ENCODE measurements around the gene TAGLN.
A peak's percentile ranks its signal among the peaks of the same experiment; 100 is the strongest.

Gene TAGLN

GRCh38 chr11:117231842-117232091 is 32.6 kb downstream of the TAGLN start, which contains the start of gene PCSK7:
TSS of gene PCSK7 (minus strand) at chr11:117232073. CDS start at chr11:117229844, 2,229 bp downstream.
- H3K36me3 ChIP-seq (ENCODE audit: control insufficient read depth, insufficient read depth, low read length), result peaks cover 7% of the 10 kb centered on the region
- H3K4me1 ChIP-seq (ENCODE audit: control insufficient read depth, insufficient read depth, low read length), result no peaks in the 10 kb centered on the region
- peak within 1 kb of the TSS; percentile 86 for H3K4me3 ChIP-seq (ENCODE audit: low read length)
- no peaks in the 10 kb centered on the region for H3K27me3 ChIP-seq (ENCODE audit: control insufficient read depth, insufficient read depth, low read length)
- no peak for DNase-seq (ENCODE audit: low read depth, low spot score)
- no peak within 1 kb of the TSS for H3K27ac ChIP-seq (ENCODE audit: low read length)
- no peaks in the 10 kb centered on the region for H3K9me3 ChIP-seq (ENCODE audit: control insufficient read depth, insufficient read depth, low read length)
- WGBS (ENCODE audit: insufficient coverage, insufficient read length), result no CpG with 5 or more reads among the region's 13 CpGs

DNA sequence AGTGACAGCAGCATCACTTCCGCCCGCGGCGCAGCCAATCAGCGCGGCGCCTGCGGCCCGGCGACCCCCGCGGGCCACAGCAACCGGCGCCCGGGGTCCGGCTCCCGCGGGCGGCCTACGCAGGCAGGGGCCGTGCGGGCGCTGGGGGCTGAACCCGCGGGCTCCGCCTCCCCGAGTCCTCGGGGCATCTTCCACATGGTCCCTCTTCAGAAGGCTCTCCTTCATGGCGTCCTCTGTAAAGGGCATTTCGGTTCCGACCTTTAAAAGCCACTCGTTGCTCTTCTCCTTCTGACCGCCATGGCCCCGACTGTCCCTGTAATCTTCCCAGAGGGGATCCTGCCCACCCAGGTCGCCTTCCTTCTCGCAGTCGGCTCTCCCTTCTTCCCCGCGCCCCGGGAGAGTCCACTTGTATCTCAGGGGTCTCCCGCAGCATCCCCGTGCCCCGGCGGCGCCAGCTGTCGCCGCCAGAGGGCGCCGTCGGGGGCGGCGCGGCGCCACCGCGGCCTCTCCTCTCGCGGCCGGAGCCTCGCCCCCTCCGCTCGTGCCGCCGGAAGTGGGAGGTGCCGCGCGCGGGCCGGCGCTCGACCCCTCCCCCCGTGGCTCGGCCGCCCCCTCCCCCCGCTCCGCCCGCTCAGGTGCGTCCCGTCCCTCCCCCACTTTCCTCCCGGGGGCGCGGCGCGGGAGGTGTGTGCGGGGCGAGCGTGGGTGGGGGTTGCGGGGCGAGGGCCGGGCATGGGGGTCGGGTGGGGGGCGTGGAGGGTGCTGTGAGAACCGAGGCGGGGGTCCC is 33.1 kb downstream of the TAGLN start, which contains the start of gene RNF214:
RNF214 (plus strand) TSS at position 580 of the 787 bp plus-strand sequence. CDS start 1,602 bp downstream, outside the sequence.
- no peak within 1 kb of the TSS for H3K27ac ChIP-seq (ENCODE audit: low read length)
- H3K4me3 ChIP-seq (ENCODE audit: low read length), result peak within 1 kb of the TSS; percentile 86

GRCh38 chr11:117232911-117233409 is 33.8 kb downstream of the TAGLN start:
- H3K4me1 ChIP-seq (ENCODE audit: control insufficient read depth, insufficient read depth, low read length), result no peaks in the 10 kb centered on the region
- no peak for DNase-seq (ENCODE audit: low read depth, low spot score)
- H3K27ac ChIP-seq (ENCODE audit: low read length), result no peak overlapping the region
- H3K9me3 ChIP-seq (ENCODE audit: control insufficient read depth, insufficient read depth, low read length), result no peaks in the 10 kb centered on the region
- peaks cover 3% of the 10 kb centered on the region for H3K36me3 ChIP-seq (ENCODE audit: control insufficient read depth, insufficient read depth, low read length)
- H3K4me3 ChIP-seq (ENCODE audit: low read length), result peak overlapping the region; percentile 86
- no peaks in the 10 kb centered on the region for H3K27me3 ChIP-seq (ENCODE audit: control insufficient read depth, insufficient read depth, low read length)
- WGBS (ENCODE audit: insufficient coverage, insufficient read length), result no CpG with 5 or more reads among the region's 27 CpGs

More for the DNA sequence above, 33.1 kb downstream of the TAGLN start, which contains the start of gene RNF214:
- H3K27me3 ChIP-seq (ENCODE audit: control insufficient read depth, insufficient read depth, low read length), result no peaks in the 10 kb centered on the region
- WGBS (ENCODE audit: insufficient coverage, insufficient read length), result no CpG with 5 or more reads among the region's 94 CpGs
- DNase-seq (ENCODE audit: low read depth, low spot score), result peak; percentile 43
- H3K4me1 ChIP-seq (ENCODE audit: control insufficient read depth, insufficient read depth, low read length), result no peaks in the 10 kb centered on the region
- no peaks in the 10 kb centered on the region for H3K9me3 ChIP-seq (ENCODE audit: control insufficient read depth, insufficient read depth, low read length)
- H3K36me3 ChIP-seq (ENCODE audit: control insufficient read depth, insufficient read depth, low read length), result peaks cover 3% of the 10 kb centered on the region

DNA sequence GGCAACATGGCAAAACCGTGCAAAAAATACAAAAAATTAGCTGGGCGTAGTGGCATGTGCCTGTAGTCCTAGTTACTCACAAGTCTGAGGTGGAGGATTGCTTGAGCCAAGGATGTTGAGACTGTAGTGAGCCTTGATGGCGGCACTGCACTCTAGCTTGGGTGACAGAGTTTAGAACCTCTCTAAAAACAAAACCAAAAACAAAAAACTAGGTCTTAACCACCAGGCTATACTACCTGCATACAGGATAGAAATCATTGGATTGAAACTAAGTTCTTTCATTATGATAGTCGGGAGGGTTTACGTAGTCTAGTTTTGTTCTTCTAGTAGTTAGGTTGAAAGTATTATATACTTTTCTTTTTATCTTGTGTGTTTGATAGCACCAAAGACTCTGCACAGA is 39.1 kb downstream of the TAGLN start:
- Histone ChIP-seq H3K36me3 (ENCODE audit: control insufficient read depth, insufficient read depth, low read length) (peaks cover 6% of the 10 kb centered on the region; the same call in 1 of the 2 replicates), H3K9me3 (ENCODE audit: control insufficient read depth, insufficient read depth, low read length) (no peaks in the 10 kb centered on the region), H3K27ac (ENCODE audit: low read length) (no peak overlapping the region), H3K27me3 (ENCODE audit: control insufficient read depth, insufficient read depth, low read length) (no peaks in the 10 kb centered on the region), H3K4me3 (ENCODE audit: low read length) (no peak overlapping the region), H3K4me1 (ENCODE audit: control insufficient read depth, insufficient read depth, low read length) (no peaks in the 10 kb centered on the region)
- WGBS (ENCODE audit: insufficient coverage, insufficient read length), result 100% methylated on average over 2 of the region's 5 CpGs
- DNase-seq (ENCODE audit: low read depth, low spot score), result no peak

DNA sequence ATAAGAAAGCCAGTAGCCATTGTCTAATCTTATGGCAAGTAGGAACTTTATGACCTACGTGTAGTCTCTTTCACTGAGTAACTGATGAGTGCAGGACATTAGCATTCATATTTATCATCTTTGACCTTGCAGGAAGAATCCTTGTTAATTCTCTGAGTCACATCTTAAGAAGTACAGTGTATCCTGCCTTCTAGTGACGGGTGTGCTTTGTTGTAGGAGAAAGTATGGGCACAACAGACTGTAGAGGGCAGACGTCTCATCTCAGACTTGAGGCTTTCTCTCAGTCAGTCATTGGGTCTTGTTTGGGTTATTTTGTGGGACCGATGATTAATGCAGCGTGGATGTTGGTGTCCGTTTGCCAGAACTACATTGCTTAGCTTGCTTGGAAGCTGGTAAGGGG is 40.1 kb downstream of the TAGLN start:
- no peaks in the 10 kb centered on the region for H3K9me3 ChIP-seq (ENCODE audit: control insufficient read depth, insufficient read depth, low read length)
- no peaks in the 10 kb centered on the region for H3K27me3 ChIP-seq (ENCODE audit: control insufficient read depth, insufficient read depth, low read length)
- DNase-seq (ENCODE audit: low read depth, low spot score), result no peak
- H3K27ac ChIP-seq (ENCODE audit: low read length), result no peak overlapping the region
- H3K4me1 ChIP-seq (ENCODE audit: control insufficient read depth, insufficient read depth, low read length), result no peaks in the 10 kb centered on the region
- H3K36me3 ChIP-seq (ENCODE audit: control insufficient read depth, insufficient read depth, low read length), result peaks cover 9% of the 10 kb centered on the region; the same call in 1 of the 2 replicates
- no CpG with 5 or more reads among the region's 6 CpGs for WGBS (ENCODE audit: insufficient coverage, insufficient read length)
- H3K4me3 ChIP-seq (ENCODE audit: low read length), result no peak overlapping the region

GRCh38 chr11:117248341-117248740 is 49.2 kb downstream of the TAGLN start:
- DNase-seq (ENCODE audit: low read depth, low spot score), result no peak
- Histone ChIP-seq H3K9me3 (ENCODE audit: control insufficient read depth, insufficient read depth, low read length) (no peaks in the 10 kb centered on the region), H3K27ac (ENCODE audit: low read length) (no peak overlapping the region), H3K27me3 (ENCODE audit: control insufficient read depth, insufficient read depth, low read length) (no peaks in the 10 kb centered on the region), H3K4me3 (ENCODE audit: low read length) (no peak overlapping the region), H3K4me1 (ENCODE audit: control insufficient read depth, insufficient read depth, low read length) (no peaks in the 10 kb centered on the region), H3K36me3 (ENCODE audit: control insufficient read depth, insufficient read depth, low read length) (peaks cover 9% of the 10 kb centered on the region; the same call in 1 of the 2 replicates)
- WGBS (ENCODE audit: insufficient coverage, insufficient read length), result no CpG with 5 or more reads among the region's 4 CpGs

- Histone ChIP-seq H3K36me3 (ENCODE audit: control insufficient read depth, insufficient read depth, low read length) (peaks cover 5% of the 10 kb centered on the region; the same call in 1 of the 2 replicates), H3K4me3 (ENCODE audit: low read length) (no peak overlapping the region), H3K27ac (ENCODE audit: low read length) (no peak overlapping the region), H3K4me1 (ENCODE audit: control insufficient read depth, insufficient read depth, low read length) (no peaks in the 10 kb centered on the region), H3K27me3 (ENCODE audit: control insufficient read depth, insufficient read depth, low read length) (no peaks in the 10 kb centered on the region), H3K9me3 (ENCODE audit: control insufficient read depth, insufficient read depth, low read length) (no peaks in the 10 kb centered on the region)
- WGBS (ENCODE audit: insufficient coverage, insufficient read length), result no CpG with 5 or more reads among the region's 4 CpGs
- no peak for DNase-seq (ENCODE audit: low read depth, low spot score)
These were observed 50.4 kb downstream of the TAGLN start for GRCh38 chr11:117249571-117249970.

DNA sequence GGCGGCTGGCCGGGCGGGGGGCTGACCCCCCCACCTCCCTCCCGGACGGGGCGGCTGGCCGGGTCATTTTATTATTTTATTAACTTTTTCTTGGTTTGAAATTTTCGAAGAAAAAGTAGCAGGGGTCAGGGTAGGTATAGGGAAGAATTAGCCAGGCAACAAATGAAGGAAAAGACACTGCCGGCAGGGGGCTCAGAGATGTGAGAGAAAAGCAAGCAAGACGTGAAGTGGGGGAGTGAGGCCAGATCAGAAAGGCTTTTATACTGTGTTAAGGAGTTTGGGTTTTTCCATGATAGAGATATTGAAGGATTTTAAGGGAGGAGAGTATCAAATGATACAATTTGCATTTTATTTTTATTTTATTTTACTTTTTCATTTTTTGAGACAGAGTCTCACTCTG is 52.3 kb downstream of the TAGLN start:
- H3K9me3 ChIP-seq (ENCODE audit: control insufficient read depth, insufficient read depth, low read length), result no peaks in the 10 kb centered on the region
- no peak for DNase-seq (ENCODE audit: low read depth, low spot score)
- 0 out of 2 replicates have a peak, but pooled peaks cover 2% of the 10 kb centered on the region for H3K36me3 ChIP-seq (ENCODE audit: control insufficient read depth, insufficient read depth, low read length)
- H3K27me3 ChIP-seq (ENCODE audit: control insufficient read depth, insufficient read depth, low read length), result no peaks in the 10 kb centered on the region
- no peak overlapping the region for H3K27ac ChIP-seq (ENCODE audit: low read length)
- no CpG with 5 or more reads among the region's 10 CpGs for WGBS (ENCODE audit: insufficient coverage, insufficient read length)
- no peak overlapping the region for H3K4me3 ChIP-seq (ENCODE audit: low read length)
- H3K4me1 ChIP-seq (ENCODE audit: control insufficient read depth, insufficient read depth, low read length), result no peaks in the 10 kb centered on the region

DNA sequence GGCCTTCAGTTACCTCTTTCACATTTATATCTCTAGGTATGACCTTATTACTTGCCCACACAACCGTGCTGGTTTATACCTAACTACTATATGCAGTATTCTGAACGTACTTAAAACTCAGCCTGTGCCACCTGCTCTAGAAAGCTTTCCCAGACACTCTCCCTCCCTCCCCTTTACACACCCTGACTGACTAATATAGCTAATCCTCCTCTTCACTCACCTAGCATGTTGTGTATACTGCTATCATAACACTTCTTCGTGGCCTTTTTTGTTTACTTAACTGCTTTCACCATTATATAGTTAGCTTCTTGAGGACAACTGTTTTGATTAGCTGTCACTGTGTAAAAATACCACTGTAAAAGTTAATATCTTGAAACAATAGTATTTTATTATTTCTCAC is 56.8 kb downstream of the TAGLN start:
- Histone ChIP-seq H3K27me3 (ENCODE audit: control insufficient read depth, insufficient read depth, low read length) (no peaks in the 10 kb centered on the region), H3K36me3 (ENCODE audit: control insufficient read depth, insufficient read depth, low read length) (0 out of 2 replicates have a peak, but pooled peaks cover 2% of the 10 kb centered on the region), H3K27ac (ENCODE audit: low read length) (no peak overlapping the region), H3K9me3 (ENCODE audit: control insufficient read depth, insufficient read depth, low read length) (no peaks in the 10 kb centered on the region), H3K4me3 (ENCODE audit: low read length) (no peak overlapping the region), H3K4me1 (ENCODE audit: control insufficient read depth, insufficient read depth, low read length) (no peaks in the 10 kb centered on the region)
- DNase-seq (ENCODE audit: low read depth, low spot score), result no peak
- WGBS (ENCODE audit: insufficient coverage, insufficient read length), result no CpG with 5 or more reads among the region's 3 CpGs

- Histone ChIP-seq H3K27ac (ENCODE audit: low read length) (no peak overlapping the region), H3K36me3 (ENCODE audit: control insufficient read depth, insufficient read depth, low read length) (0 out of 2 replicates have a peak, but pooled peaks cover 2% of the 10 kb centered on the region), H3K4me1 (ENCODE audit: control insufficient read depth, insufficient read depth, low read length) (no peaks in the 10 kb centered on the region), H3K27me3 (ENCODE audit: control insufficient read depth, insufficient read depth, low read length) (no peaks in the 10 kb centered on the region), H3K9me3 (ENCODE audit: control insufficient read depth, insufficient read depth, low read length) (no peaks in the 10 kb centered on the region), H3K4me3 (ENCODE audit: low read length) (no peak overlapping the region)
- no CpG with 5 or more reads among the region's 2 CpGs for WGBS (ENCODE audit: insufficient coverage, insufficient read length)
- no peak for DNase-seq (ENCODE audit: low read depth, low spot score)
These were observed 57.4 kb downstream of the TAGLN start for GRCh38 chr11:117256573-117256972.

Measured in iPS DF 6.9 (cell line).